Type B pancreatic cell (in vitro differentiated cells): ENCODE measurements around the gene TBKBP1. TPM values are rescaled to one million over a fixed set of nuclear protein-coding genes. Genes with fewer than 3 reads are reported as not detected.

ENCODE experiments used
- DNase-seq: peaks from one replicate; pipeline ENCODE4 v3.0.0; 2021; ENCODE audit warnings: mixed read lengths; ENCODE audit not compliant: unreplicated experiment; ENCODE audit errors: extremely low spot score
- H3K27ac Mint-ChIP-seq: 2 replicates; pipeline ENCODE4 v1.8.0; 2021; ENCODE audit warnings: mild to moderate bottlenecking, mixed read lengths
- H3K27me3 Mint-ChIP-seq: 2 replicates; pipeline ENCODE4 v1.8.0; 2021; ENCODE audit warnings: mixed read lengths
- H3K36me3 Mint-ChIP-seq: 2 replicates; pipeline ENCODE4 v1.8.0; 2021; ENCODE audit warnings: mixed read lengths
- H3K4me1 Mint-ChIP-seq: one replicate; pipeline ENCODE4 v1.8.0; 2021; ENCODE audit warnings: mixed read lengths; ENCODE audit not compliant: unreplicated experiment
- H3K4me3 Mint-ChIP-seq: 2 replicates; pipeline ENCODE4 v1.8.0; 2021; ENCODE audit warnings: mild to moderate bottlenecking, mixed read lengths
- H3K9me3 Mint-ChIP-seq: 2 replicates; pipeline ENCODE4 v1.8.0; 2021; ENCODE audit warnings: mixed read lengths
- total RNA-seq: library from RNA; stranded (reverse); gene quantifications from 2 replicates; pipeline ENCODE4 v1.2.1, GENCODE V29; 2021; ENCODE audit warnings: low replicate concordance
- TF ChIP-seq, protein P1 (sequence below): fragments of 200-600 bp; sonication (generic); conservative IDR thresholded peaks from 2 replicates; pipeline ENCODE4 v1.5.0; 2021; ENCODE audit warnings: antibody characterized with exemption, mild to moderate bottlenecking

The TBKBP1 gene
- total RNA-seq, 1 donor from 2014 or later, result 19.7 TPM

DNA sequence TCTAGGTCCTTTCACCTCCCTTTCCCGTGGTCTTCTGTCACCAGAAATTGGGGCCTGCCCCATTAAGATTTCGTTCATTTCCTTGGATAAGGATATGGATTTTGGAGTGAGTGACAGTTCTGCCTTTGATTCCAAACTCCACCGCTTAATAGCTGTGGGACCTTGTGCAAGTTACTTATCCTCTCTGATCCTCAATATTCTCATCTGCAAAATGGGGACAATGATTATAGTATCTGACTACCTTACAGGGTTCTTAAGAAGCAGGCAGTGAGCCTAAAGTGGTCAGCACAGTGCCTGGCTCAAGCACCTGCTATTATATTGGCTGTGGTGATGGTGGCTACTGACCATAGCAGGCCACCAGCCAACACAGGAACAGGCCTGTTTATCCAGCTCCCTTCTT is 15.6 kb downstream of the TBKBP1 start:
- no peaks in the 10 kb centered on the region for H3K9me3 Mint-ChIP-seq
- no peak overlapping the region for H3K4me3 Mint-ChIP-seq
- DNase-seq, result no peak
- peaks cover 11% of the 10 kb centered on the region for H3K4me1 Mint-ChIP-seq
- no peak overlapping the region for H3K27ac Mint-ChIP-seq
- peaks cover 40% of the 10 kb centered on the region for H3K27me3 Mint-ChIP-seq
- H3K36me3 Mint-ChIP-seq, result peaks cover 3% of the 10 kb centered on the region
- TF ChIP-seq, protein P1, sequence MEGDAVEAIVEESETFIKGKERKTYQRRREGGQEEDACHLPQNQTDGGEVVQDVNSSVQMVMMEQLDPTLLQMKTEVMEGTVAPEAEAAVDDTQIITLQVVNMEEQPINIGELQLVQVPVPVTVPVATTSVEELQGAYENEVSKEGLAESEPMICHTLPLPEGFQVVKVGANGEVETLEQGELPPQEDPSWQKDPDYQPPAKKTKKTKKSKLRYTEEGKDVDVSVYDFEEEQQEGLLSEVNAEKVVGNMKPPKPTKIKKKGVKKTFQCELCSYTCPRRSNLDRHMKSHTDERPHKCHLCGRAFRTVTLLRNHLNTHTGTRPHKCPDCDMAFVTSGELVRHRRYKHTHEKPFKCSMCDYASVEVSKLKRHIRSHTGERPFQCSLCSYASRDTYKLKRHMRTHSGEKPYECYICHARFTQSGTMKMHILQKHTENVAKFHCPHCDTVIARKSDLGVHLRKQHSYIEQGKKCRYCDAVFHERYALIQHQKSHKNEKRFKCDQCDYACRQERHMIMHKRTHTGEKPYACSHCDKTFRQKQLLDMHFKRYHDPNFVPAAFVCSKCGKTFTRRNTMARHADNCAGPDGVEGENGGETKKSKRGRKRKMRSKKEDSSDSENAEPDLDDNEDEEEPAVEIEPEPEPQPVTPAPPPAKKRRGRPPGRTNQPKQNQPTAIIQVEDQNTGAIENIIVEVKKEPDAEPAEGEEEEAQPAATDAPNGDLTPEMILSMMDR, result no peak

DNA sequence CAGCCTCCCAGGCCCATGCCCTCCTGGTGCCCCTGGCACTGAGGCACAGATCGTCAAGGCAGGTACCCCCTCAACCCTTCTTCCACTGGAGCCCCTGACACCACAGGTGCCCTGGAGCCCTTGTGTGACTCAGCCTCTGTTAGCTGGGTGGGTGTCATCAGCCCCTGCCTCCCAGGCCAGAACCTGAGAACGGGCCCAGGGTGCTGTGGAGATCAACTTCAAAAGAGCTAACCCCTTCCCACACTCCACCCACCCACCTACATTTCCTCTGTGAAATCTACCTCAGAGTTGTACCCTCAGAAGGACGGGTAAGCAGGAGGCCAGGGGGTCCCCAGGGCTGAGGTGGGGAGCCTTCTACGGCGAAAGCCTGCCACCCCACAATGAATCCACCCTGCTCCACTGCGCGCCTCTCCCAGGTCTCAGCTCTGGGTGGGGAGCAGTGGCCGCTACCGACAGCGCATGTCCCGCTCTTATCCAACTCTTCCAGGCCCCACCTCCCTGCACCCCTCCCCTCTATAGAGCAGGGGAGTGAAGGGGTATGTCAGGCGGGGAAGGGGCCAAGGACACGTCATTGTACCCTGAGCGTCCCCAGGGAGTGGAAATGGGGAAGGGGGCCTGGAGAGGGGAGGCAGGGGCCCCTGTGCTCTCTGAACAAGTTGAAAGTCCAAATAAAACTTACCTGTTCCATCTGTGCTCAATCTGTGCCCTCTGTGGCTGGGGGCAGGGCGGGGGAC is 17.6 kb downstream of the TBKBP1 start:
- H3K27me3 Mint-ChIP-seq, result peaks cover 56% of the 10 kb centered on the region
- H3K4me3 Mint-ChIP-seq, result no peak overlapping the region
- no peak overlapping the region for H3K27ac Mint-ChIP-seq
- no peak for DNase-seq
- no peaks in the 10 kb centered on the region for H3K9me3 Mint-ChIP-seq
- H3K4me1 Mint-ChIP-seq, result peaks cover 11% of the 10 kb centered on the region
- peaks cover 3% of the 10 kb centered on the region for H3K36me3 Mint-ChIP-seq
- TF ChIP-seq, protein P1, result no peak

DNA sequence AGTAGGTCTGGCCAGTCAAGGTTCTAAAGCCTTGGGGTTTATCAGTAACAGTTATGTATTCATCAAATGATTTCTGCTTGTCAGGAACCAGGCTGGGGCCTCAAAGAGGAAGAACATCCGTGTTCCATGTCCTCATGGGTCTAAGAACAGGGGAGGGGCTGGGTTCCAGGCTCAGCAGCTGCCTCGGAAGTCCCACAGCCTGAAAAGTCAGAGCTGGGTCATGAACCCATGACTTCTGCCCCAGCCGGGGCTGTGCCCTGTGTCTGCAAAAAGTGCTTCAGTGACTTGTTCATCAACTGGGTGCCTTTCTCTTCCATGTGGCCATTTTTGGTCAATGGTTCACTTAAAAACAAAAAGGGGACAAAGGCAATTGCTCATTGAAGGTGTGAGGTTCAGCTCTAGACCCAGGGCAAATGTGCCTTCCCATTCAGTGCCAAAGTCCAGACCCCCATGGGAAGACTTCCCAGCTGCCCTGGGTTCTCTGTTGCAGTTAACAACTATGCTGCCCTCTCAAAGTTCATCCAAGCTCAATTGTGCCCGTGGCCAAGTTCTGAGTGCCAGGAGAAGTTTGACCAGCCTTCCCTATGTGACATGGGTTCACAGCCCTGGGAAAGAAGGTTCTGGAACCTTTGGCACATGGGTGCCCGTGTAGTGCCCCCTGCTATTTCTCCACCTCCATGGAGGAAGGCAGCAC is 18.5 kb downstream of the TBKBP1 start:
- no peaks in the 10 kb centered on the region for H3K9me3 Mint-ChIP-seq
- no peak overlapping the region for H3K27ac Mint-ChIP-seq
- H3K4me3 Mint-ChIP-seq, result no peak overlapping the region
- H3K4me1 Mint-ChIP-seq, result peaks cover 3% of the 10 kb centered on the region
- H3K36me3 Mint-ChIP-seq, result peaks cover 3% of the 10 kb centered on the region
- peaks cover 58% of the 10 kb centered on the region for H3K27me3 Mint-ChIP-seq
- TF ChIP-seq, protein P1, result no peak
- no peak for DNase-seq

DNA sequence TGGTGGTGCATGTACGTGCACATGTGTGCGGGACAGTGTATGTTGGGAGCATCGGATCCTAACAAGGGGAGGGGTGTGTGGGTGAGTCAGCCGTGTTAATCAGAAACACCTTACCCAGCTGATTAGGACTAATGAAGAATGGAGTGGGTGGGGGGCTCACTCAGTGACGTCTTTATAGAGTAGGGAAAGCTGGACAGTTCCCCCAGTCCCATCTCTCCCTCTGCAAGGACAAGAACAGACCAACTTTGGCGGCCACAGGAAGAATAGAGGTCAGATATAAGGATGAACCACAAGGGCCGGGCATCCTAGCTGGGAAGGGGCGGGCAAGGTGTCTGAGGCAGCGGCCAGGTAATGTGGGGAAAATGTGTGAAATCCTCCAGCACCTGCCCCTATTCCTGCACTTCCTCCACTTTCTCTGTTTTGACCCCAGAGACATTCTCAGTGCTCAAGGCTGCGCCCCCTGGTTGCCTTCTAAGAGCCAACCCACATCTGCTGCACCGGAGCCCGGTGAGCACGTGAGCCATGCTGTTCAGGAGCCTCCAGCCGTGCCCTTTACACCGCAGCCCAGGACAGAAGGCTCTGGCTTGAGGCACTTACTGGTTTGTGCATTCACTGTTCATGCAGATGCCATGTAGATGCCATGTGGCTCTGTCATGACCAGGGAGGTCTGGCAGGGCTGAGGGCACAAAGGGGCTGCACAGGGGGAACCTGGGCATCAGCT is 20.2 kb downstream of the TBKBP1 start:
- Mint-ChIP-seq H3K4me3 (no peak overlapping the region), H3K27me3 (peaks cover 66% of the 10 kb centered on the region), H3K27ac (no peak overlapping the region), H3K36me3 (peaks cover 3% of the 10 kb centered on the region), H3K9me3 (no peaks in the 10 kb centered on the region), H3K4me1 (peaks cover 12% of the 10 kb centered on the region)
- DNase-seq, result no peak
- TF ChIP-seq, protein P1, result no peak

DNA sequence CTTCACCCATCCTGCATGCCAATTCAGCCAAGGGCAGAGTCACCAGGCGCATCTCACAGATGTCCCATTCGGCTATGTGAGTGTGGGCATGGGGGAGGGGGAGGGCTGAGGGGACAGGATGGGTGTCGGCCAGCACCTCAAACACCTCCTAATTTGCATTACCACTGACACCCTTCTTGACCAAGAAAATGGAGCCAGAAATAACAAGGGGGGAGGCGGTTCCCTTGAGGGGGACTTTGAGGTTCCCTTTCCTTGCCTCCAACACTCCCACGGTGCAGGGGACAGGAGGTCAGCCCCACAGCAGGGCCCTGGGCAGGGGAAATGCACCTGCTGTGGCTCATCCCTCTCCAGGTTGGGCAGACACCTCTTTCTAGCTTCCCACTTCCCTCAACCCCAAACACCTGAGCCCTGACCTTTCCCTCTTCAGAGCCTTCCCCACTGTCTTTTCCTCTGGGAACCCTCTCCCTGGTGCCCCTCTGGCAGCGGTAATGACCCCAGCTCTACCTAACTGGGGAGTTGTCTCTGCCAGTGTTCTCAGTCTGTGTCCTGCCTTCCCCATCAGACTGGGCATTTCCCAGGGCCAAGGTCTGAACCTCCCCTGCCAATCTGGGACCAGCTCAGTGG is 20.9 kb downstream of the TBKBP1 start:
- DNase-seq, result no peak
- Mint-ChIP-seq H3K27me3 (peaks cover 73% of the 10 kb centered on the region), H3K9me3 (no peaks in the 10 kb centered on the region), H3K36me3 (no peaks in the 10 kb centered on the region), H3K4me1 (peaks cover 12% of the 10 kb centered on the region), H3K27ac (no peak overlapping the region), H3K4me3 (no peak overlapping the region)
- TF ChIP-seq, protein P1, result no peak
